Activated CD8-positive, alpha-beta memory T cell treated with anti-CD3 and anti-CD28 coated beads, Interleukin-2, amount 10 ng/mL, durations not matched to agents 7 days and 5 days (primary cell): Measurements from ENCODE around the gene CADM1. TPM values are rescaled to one million over a fixed set of nuclear protein-coding genes. Genes with fewer than 3 reads are reported as not detected.

Source experiments
- ATAC-seq: fragments of 150-1000 bp; cut with Tn5 transposase; one replicate; pipeline ENCODE4 v1.10.0; 2021; ENCODE audit warnings: moderate library complexity
- CTCF ChIA-PET: fragments of 350-600 bp; sonication (Branson Sonifier 250); formaldehyde crosslinking; loops from one replicate; lab custom pipeline; 2021; ENCODE audit warnings: antibody characterized with exemption; lab: Charles Lee
- DNase-seq: peaks from one replicate; pipeline ENCODE4 v3.0.0-alpha.2; 2020
- H3K27ac Mint-ChIP-seq: one replicate; pipeline ENCODE4 v1.8.0; 2021; ENCODE audit warnings: mild to moderate bottlenecking, mixed read lengths
- H3K27me3 Mint-ChIP-seq: one replicate; pipeline ENCODE4 v1.8.0; 2021; ENCODE audit warnings: mixed read lengths
- H3K36me3 Mint-ChIP-seq: one replicate; pipeline ENCODE4 v1.8.0; 2021; ENCODE audit warnings: mild to moderate bottlenecking, mixed read lengths
- H3K4me1 Mint-ChIP-seq: one replicate; pipeline ENCODE4 v1.8.0; 2021; ENCODE audit warnings: mixed read lengths
- H3K4me3 Mint-ChIP-seq: one replicate; pipeline ENCODE4 v1.8.0; 2021; ENCODE audit warnings: mild to moderate bottlenecking, moderate library complexity, mixed read lengths
- H3K9me3 Mint-ChIP-seq: one replicate; pipeline ENCODE4 v1.8.0; 2022; ENCODE audit warnings: low read depth, mixed read lengths
- total RNA-seq, 2 experiments: library from RNA; stranded (reverse); gene quantifications; one replicate each; pipeline ENCODE4 v1.2.3, GENCODE V29; 2021

Gene CADM1
- total RNA-seq, 2 experiments from 2014 or later, result 0.76 to 1.2 TPM

DNA sequence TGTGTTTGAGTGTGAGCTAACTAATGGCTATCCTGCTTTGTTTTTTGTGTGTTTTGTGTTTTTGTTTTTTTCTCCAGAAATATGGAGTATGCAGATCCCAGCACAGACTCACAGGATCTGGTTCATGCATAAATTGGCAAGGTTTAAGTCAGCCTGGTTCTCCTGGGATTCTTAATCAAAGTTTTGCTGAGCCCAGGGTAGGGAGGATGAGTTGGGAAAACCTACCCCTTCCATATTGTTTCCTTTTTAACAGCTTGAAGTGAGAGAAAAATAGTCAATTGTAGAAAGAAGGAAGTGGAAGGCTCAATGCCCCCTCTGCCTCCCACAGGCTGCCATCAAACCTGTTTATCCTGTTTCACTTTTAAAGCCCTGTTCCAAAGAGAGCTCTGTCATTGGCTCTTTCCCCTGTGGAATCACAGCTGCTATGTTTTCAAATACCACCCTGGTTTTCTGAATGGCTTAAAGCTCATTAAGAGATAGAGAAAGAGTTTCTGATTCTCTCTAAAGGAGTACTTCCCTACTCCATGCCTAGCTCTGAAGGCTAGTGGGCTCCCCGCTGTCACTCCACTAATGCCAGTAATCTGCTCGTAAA is 23.4 kb upstream of the CADM1 start:
- Mint-ChIP-seq H3K9me3 (no peaks in the 10 kb centered on the region), H3K4me3 (no peak overlapping the region), H3K27ac (no peak overlapping the region), H3K36me3 (no peaks in the 10 kb centered on the region), H3K27me3 (no peaks in the 10 kb centered on the region), H3K4me1 (no peaks in the 10 kb centered on the region)
- DNase-seq (no peak), ATAC-seq (no peak)
- CTCF ChIA-PET, result no interaction called here

DNA sequence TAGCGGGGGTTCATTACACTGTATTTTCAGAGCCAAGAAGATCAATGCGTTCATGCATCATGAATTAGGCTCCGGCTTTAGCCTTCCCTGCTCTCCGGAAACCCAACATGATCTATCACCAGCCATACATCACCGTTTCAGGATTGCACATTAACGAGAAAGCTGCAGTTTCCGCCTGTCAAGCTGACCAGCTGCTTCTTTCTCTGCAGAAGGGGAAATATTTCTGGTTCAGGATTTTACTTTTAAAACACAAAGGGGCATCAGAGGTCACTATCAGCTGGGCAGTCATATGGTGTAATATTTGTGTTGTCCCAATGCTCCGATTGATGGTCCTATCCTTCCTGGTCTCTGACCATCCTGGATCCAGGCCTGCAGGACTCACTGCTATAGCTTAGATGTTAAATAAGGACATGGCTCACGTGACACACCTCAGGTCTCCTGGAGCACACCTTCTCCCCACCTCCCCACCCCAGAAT is 21.4 kb upstream of the CADM1 start:
- peaks cover 3% of the 10 kb centered on the region for H3K27me3 Mint-ChIP-seq
- no peak overlapping the region for H3K27ac Mint-ChIP-seq
- CTCF ChIA-PET, result no interaction called here
- H3K36me3 Mint-ChIP-seq, result no peaks in the 10 kb centered on the region
- DNase-seq, result no peak
- H3K4me1 Mint-ChIP-seq, result no peaks in the 10 kb centered on the region
- H3K4me3 Mint-ChIP-seq, result no peak overlapping the region
- no peak for ATAC-seq
- no peaks in the 10 kb centered on the region for H3K9me3 Mint-ChIP-seq

DNA sequence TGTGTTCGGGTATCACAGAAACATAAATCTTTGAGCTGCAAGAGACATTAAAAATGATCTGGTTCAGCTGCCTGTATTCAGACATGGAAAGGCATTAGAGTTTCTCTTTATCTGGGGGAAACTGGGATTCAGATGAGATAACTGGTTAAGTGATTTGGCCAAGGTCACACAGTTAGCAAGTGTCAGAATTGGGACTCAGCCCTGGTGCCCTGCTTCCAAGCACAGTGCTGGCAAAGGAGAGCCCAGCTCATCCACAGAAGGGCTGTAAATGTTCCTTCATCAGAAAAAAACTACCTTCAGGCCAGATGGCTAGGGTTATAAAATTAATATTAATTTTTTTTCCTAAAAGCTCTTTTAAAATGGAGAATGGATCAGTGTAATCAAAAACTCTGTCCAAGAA is 20.4 kb upstream of the CADM1 start:
- no peaks in the 10 kb centered on the region for H3K4me1 Mint-ChIP-seq

DNA sequence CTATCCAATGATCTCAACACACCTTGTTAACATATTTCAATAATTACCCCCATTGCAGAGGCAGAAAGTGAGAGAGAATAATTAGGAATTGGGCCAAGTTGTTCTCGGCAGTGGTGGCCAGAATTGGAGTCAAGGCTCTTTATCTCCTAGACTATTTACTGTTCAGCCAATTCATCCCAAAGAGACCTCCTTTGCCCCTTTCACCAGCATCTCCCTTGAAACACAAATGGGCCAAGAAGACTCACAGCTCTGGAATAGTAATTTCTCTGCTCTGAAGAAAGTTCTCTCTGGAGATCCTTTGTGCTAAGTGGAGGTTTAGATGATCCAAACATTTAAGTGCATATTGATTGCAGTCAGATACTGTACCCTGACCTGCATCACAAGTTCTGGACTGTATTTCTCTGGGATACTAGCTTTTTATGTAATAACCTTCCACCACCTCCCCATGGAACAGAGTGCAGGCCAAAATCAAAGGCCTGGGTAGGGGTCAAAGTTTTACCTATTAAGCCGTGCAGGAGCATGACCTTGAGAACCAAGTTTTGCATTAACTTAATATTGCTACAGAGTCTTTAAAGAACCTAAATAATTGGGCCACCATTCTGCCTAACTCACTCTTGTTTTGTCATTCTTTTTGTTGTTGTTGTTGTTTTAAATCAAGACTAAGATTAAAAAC is 19.6 kb upstream of the CADM1 start:
- no peaks in the 10 kb centered on the region for H3K9me3 Mint-ChIP-seq
- H3K4me3 Mint-ChIP-seq, result no peak overlapping the region
- H3K27ac Mint-ChIP-seq, result no peak overlapping the region
- H3K4me1 Mint-ChIP-seq, result no peaks in the 10 kb centered on the region
- no peaks in the 10 kb centered on the region for H3K36me3 Mint-ChIP-seq
- no peak for DNase-seq
- CTCF ChIA-PET, result no interaction called here
- peaks cover 3% of the 10 kb centered on the region for H3K27me3 Mint-ChIP-seq
- ATAC-seq, result no peak

More for the DNA sequence above, 20.4 kb upstream of the CADM1 start:
- no peaks in the 10 kb centered on the region for H3K36me3 Mint-ChIP-seq
- H3K9me3 Mint-ChIP-seq, result no peaks in the 10 kb centered on the region
- no peak overlapping the region for H3K27ac Mint-ChIP-seq
- CTCF ChIA-PET, result no interaction called here
- H3K4me3 Mint-ChIP-seq, result no peak overlapping the region
- H3K27me3 Mint-ChIP-seq, result peaks cover 3% of the 10 kb centered on the region
- DNase-seq, result no peak
- ATAC-seq, result no peak

DNA sequence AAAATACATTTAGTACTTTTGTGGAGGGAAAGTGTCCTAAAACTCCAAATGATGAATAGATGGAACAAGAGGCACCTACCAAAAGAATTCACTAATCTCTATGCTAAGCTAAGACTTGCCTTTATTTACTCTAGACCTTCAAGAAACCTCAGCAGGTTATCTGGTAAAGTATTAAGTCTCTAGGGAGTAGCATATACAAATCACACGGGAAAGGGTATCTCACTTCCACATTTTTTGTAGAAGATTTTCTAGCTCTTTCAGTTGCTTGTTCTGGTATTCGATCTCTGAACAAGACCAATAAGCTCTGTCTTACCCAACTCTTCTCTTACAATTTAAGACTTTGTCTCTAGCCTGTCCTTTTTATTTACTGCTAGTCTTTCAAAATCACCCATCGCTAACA is 18.1 kb upstream of the CADM1 start:
- H3K4me1 Mint-ChIP-seq, result no peaks in the 10 kb centered on the region
- no peaks in the 10 kb centered on the region for H3K36me3 Mint-ChIP-seq
- no peak for ATAC-seq
- no peaks in the 10 kb centered on the region for H3K9me3 Mint-ChIP-seq
- H3K27ac Mint-ChIP-seq, result no peak overlapping the region
- CTCF ChIA-PET, result no interaction called here
- DNase-seq, result no peak
- H3K27me3 Mint-ChIP-seq, result peaks cover 3% of the 10 kb centered on the region
- H3K4me3 Mint-ChIP-seq, result no peak overlapping the region

DNA sequence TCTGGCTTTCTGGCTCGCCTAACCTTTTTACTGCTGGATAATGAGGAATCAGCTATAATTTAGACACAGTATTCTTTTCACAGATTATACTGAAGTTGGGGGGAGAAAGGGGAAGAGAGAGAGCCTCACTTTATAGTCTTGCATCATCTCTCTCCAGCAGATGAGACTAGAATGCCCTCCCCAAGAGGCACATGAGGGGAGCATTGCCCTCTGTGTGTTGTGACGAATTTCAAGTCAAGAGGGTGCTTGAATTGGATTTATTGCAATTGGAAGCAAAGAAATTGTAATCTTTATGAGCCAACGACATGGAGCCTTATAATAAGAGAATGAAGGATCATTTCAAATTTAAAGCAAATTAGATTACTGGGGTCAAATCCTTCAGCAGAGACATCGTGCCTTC is 17.6 kb upstream of the CADM1 start:
- CTCF ChIA-PET, result no interaction called here
- H3K27ac Mint-ChIP-seq, result no peak overlapping the region

DNA sequence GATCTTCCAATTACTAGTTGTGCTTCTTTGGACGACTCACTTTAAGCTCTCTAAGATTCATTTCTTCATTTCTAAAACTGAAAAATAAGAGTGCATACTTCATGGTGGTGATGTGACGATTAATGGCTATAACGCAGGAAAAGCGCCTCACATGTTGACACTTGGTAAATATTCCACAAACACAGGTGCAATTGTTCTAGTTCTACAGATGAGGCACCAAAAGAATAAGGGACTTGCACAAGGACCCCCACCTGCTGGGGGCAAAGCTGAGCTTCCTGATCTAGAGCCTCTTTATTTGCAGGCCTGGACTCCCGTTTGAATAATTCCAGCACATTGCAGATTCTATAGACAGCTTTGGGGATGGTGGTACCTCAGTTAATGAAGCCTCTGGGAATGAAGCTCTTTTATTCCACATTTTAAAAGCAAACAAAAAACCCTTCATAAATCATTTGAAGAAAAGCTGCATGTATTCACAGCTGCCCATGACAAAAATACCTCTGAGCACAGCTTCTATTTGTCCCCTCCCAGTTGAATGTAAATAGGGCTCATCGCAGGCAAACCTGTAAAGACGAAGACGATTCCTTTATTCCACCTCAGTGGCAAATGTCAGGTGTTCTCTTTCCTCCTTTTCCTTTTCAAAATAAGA is 14.9 kb upstream of the CADM1 start:
- ATAC-seq (no peak), DNase-seq (no peak)
- Mint-ChIP-seq H3K4me1 (no peaks in the 10 kb centered on the region), H3K27ac (no peak overlapping the region), H3K36me3 (no peaks in the 10 kb centered on the region), H3K4me3 (no peak overlapping the region), H3K27me3 (peaks cover 3% of the 10 kb centered on the region), H3K9me3 (no peaks in the 10 kb centered on the region)
- CTCF ChIA-PET, result interaction anchor here (0.6 kb wide), 1 partner anchor 1146 kb away, joined by 3 read pairs; no protein-coding TSS in a partner anchor

More for the DNA sequence above, 17.6 kb upstream of the CADM1 start:
- DNase-seq (no peak), ATAC-seq (no peak)
- Mint-ChIP-seq H3K4me3 (no peak overlapping the region), H3K36me3 (no peaks in the 10 kb centered on the region), H3K4me1 (no peaks in the 10 kb centered on the region), H3K9me3 (no peaks in the 10 kb centered on the region), H3K27me3 (peaks cover 3% of the 10 kb centered on the region)

DNA sequence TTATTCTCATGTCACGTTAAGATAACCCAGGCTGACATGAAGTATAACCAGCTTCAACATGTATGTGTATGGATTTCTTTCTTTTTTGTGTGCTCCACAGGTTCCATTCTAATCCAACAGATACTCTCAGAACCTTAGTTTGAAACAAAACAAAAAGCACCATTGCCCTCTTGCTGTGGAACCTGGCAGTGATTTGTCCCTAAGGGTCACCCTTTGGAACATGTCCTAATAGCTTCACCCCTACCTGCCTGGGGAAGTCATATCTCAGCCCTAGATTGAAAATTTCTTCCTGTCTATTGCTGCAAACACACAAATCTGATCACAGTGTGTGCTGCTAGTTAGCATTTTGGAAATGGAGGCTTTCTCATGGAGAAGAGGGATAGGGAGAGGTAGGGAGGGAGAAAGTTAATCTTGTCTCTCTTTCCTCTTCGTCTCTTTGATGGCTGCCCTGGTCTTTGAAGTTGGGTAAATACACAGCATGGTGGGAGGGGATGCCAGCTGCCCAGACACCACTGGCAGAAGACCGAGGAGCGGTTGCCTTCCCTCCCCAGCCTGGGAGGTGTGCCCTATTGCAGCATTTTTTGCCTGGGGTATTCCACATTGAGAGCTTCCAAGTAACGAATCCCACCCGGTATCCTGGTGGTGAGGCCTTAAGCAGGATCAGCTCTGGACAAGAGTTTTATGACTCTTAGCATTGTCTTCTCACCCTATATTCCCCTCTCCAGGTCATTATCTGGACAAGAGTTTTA is 11.6 kb upstream of the CADM1 start:
- CTCF ChIA-PET, result no interaction called here
- Mint-ChIP-seq H3K27me3 (peaks cover 2% of the 10 kb centered on the region), H3K4me3 (no peak overlapping the region), H3K27ac (no peak overlapping the region), H3K4me1 (no peaks in the 10 kb centered on the region), H3K9me3 (no peaks in the 10 kb centered on the region), H3K36me3 (no peaks in the 10 kb centered on the region)
- no peak for ATAC-seq
- DNase-seq, result no peak

DNA sequence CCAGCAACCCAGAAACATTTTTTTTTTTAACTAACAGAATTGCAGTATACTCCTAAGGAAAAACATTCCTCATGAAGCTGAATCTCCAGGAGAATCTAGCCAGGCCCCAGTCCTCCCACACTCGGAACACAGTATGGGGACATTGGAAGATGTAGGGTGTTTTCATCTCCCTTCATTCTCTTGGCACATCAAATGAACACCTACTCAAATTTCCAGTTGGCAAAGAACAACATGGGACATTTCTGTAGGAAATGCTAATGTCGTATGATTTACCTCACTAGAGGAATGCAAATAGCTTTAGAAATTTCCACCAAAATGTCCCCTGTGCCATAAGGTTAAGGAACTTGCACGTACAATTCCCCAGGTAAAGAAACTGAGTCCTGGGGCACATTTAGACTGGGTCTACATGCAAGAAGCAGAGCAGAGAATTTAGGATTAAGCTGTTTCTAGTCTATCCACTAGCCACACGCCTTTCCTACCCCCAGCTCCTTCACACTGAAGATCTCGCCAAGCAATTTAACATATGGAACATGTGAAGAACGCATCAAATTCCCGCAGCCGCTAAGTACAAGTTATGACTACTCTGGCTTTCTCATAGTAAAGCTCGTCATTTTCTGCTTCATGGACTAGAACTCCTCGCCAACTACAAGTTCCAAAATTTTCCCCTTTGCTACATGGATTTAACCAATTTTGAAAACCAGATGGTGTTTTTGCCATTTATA is 2.9 kb upstream of the CADM1 start:
- Mint-ChIP-seq H3K27ac (no peak overlapping the region), H3K36me3 (no peaks in the 10 kb centered on the region), H3K9me3 (no peaks in the 10 kb centered on the region), H3K4me3 (no peak overlapping the region), H3K27me3 (peaks cover 30% of the 10 kb centered on the region), H3K4me1 (peaks cover 5% of the 10 kb centered on the region)
- CTCF ChIA-PET, result no interaction called here
- ATAC-seq (no peak), DNase-seq (no peak)

DNA sequence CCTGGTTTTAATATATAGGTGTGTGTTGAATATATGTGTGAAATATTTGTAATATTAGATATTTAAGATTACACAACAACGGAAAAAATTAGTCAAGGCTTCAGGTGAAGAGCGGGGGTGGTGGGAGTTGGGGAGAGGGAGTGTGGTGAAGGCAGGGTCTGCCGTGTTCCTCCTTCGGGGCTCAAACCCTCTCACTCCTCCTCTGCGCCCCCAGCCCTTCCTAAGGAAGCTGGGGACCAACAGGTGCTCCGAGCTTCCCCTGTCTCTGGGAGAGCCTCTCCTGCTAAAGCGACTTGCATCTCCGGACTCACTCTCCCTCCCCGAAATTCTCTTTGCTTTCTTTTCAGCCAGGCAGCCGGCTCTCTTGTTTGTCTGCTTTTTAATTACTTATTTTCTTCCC is 960 bp upstream of the CADM1 start:
- no peak for ATAC-seq
- peaks cover 5% of the 10 kb centered on the region for H3K4me1 Mint-ChIP-seq
- no peak for DNase-seq
- no peaks in the 10 kb centered on the region for H3K36me3 Mint-ChIP-seq
- peaks cover 28% of the 10 kb centered on the region for H3K27me3 Mint-ChIP-seq
- H3K27ac Mint-ChIP-seq, result peak overlapping the region; percentile 34
- CTCF ChIA-PET, result no interaction called here
- H3K9me3 Mint-ChIP-seq, result no peaks in the 10 kb centered on the region
- H3K4me3 Mint-ChIP-seq, result no peak overlapping the region

DNA sequence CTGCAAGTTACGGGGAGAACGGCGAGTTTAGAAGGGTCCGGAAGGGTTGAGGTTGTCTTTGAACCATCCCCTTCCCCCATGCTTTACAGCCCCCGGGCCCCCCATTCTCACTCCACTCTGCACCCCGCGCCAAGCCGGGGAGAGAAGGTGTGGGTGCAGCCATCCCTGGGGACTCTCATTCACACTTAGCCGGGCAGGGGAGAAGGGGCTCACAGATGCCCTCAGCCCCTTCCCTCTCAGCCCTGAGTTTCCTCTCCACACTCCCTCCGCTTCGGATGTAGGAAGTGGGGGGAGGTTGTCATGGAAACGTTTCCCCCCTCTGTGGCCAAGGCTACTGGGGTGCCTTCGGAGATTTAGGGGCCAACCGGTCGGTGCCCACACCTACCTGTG is 334 bp downstream of the CADM1 start:
- H3K27me3 Mint-ChIP-seq, result peaks cover 25% of the 10 kb centered on the region
- CTCF ChIA-PET, result no interaction called here
- DNase-seq (no peak), ATAC-seq (no peak)
- H3K4me3 Mint-ChIP-seq, result peak overlapping the region; percentile 45
- H3K4me1 Mint-ChIP-seq, result peaks cover 5% of the 10 kb centered on the region
- no peak overlapping the region for H3K27ac Mint-ChIP-seq
- no peaks in the 10 kb centered on the region for H3K36me3 Mint-ChIP-seq
- no peaks in the 10 kb centered on the region for H3K9me3 Mint-ChIP-seq

DNA sequence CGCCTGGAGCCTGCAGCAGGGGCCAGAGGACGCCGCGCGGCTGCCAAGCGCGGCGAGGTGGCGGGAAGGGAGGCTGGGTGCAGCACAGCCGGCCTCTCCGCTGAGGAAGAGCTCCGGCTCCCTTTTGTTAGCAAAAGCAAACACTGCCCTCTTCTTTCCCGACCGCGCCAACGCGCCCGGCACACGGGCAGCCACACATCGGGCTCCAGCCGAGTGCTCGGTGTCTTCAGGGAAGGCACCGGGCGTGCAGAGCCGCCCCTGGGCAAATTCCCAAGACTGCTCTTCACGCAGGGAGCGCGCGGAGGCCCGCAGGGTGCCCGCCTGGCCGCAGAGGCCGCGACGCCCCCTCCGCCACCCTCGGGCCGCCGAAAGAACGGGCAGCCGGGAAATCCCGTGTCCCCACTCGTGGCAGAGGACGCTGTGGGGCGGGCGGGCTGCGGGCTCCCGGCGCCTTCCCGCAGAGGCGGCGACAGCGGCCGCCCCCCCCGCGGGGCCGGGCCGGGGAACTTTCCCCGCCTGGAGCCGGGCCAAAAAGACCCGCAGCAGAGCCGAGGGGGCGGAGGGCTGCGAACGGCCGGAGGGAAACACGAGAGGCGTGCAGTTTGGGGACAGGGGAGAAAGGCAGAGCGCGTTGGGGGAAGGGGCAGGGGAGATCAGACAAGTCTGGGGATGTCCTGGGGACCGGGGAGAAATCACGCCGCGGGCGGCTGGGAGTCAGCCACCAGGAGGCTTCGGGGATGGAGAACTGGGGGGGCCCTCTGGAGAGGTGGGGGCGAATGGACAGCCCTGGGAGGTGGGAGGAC is 931 bp downstream of the CADM1 start:
- Mint-ChIP-seq H3K4me1 (peaks cover 5% of the 10 kb centered on the region), H3K36me3 (no peaks in the 10 kb centered on the region), H3K4me3 (peak overlapping the region; percentile 45), H3K9me3 (no peaks in the 10 kb centered on the region), H3K27ac (no peak overlapping the region), H3K27me3 (peaks cover 28% of the 10 kb centered on the region)
- CTCF ChIA-PET, result interaction anchor here (1.9 kb wide), 1 partner anchor 169 kb away, joined by 9 read pairs; no protein-coding TSS in a partner anchor
- ATAC-seq (no peak), DNase-seq (no peak)
